Fibroblast of peridontal ligament (primary cell): ENCODE data around the gene CLEC2D.
"Not testable (repeated sequence)": the region's sequence is repeated elsewhere in the genome, so short reads cannot be mapped to it uniquely, and the experiment has no call there.

Source experiments
- DNase-seq: peaks from one replicate; pipeline ENCODE4 v3.0.0-alpha.2; 2010; ENCODE audit errors: extremely low read depth

The CLEC2D gene

DNA sequence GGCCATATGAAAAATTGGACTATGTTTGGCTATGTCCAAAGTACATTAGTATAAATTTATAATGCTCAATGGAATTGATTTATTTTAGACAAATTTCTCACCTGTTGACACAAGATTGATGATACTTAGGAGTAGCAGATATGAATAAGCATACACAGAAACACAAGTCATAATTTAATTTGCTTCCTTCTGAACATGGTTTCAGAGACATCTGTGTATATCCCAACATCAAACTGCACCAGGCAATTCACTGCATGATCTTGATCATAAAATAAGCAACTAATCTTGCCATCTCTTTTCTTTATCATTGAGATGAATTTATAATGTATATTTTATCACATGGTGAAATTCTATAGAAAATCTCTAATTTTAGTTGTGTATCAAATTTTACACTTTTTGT, 59.6 kb downstream of the CLEC2D start:
- no peak for DNase-seq

- no peak for DNase-seq
Measured at GRCh38 chr12:9730011-9730410, 60.5 kb downstream of the CLEC2D start.

DNA sequence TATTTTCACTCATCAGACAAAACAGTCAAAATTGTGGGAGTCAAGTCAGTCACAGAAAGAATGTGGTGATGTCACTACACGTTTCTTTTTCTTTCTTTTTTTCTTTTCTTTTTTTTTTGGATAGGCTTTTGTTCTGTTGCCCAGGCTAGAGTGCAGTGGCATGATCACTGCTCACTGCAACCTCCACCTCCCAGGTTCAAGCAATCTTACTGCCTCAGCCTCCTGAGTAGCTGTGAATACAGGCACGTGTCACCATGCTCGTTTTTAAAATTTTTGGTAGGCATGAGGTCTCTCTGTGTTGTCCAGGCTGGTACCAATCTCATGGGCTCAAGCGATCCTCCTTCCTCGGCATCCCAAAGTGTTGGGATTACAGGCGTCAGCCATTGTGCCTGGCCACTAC, 61.1 kb downstream of the CLEC2D start:
- DNase-seq: no peak

DNA sequence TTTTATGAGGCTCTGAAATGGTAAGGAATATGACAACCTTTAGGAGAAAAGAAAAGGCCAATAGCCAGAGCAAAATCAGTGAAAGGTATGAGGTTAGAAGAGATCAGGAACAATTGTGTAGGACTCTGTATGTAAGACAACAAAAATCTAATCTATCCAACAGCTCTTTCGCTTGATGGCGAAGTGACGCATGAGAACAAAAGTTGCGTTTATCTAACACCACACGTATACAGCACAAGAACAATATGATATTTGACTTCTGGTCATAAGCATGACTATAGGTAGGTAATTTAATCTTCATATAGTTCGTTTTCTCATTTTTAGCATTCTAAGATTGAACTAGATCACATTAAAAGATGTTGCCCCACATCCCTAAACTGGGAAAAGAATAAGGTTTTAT, 61.9 kb downstream of the CLEC2D start:
- no peak for DNase-seq

DNA sequence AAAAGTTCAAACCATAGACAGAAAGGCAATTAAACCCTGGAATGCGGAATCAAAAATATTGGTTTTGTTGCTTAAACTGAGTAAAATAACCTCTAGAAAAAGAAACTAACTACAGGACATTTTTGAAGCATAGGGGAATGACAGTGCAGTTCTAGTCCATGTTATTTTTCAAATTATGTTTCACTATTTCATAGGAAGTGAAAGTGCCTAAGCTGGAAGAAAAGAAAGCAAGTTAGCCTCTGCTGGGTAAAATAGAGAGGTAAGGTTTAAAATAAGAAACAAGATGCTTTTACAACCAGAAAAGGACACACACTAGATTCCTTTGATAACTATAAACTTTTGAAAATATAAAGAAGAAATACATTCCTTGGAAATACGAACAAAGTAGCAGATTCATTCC, 62.3 kb downstream of the CLEC2D start:
- peak; percentile 14 for DNase-seq

DNA sequence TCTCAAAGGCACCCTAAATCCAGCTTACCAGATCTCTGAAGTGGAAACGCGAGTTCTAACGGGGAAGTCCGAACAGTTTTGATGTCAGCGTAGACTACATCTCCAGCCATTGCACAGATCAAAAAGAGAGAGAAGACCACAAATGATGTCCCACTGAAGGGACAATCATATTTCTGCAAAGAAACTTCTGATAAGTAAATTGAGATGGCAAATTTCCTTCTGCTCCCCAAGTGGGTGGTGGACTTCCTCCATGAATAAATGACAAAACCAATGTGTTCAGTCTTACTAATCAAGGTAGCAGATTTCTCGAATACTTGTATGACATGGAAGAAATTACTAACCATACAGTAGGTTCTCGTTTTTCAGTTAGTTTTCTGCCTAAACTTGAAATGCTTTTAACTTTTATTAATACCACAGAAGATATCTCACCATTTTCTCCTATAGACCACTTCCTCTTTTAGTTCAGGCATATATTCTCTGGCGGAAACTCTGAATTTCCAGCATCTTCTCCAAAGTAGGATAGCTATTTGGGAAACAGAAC, 63.5 kb downstream of the CLEC2D start, which contains the start of gene CLECL1:
CLECL1 (minus strand) TSS at position 177 of the 541 bp plus-strand sequence.
- no peak for DNase-seq

GRCh38 chr12:9735601-9736000, 66.1 kb downstream of the CLEC2D start:
- DNase-seq: no peak

DNA sequence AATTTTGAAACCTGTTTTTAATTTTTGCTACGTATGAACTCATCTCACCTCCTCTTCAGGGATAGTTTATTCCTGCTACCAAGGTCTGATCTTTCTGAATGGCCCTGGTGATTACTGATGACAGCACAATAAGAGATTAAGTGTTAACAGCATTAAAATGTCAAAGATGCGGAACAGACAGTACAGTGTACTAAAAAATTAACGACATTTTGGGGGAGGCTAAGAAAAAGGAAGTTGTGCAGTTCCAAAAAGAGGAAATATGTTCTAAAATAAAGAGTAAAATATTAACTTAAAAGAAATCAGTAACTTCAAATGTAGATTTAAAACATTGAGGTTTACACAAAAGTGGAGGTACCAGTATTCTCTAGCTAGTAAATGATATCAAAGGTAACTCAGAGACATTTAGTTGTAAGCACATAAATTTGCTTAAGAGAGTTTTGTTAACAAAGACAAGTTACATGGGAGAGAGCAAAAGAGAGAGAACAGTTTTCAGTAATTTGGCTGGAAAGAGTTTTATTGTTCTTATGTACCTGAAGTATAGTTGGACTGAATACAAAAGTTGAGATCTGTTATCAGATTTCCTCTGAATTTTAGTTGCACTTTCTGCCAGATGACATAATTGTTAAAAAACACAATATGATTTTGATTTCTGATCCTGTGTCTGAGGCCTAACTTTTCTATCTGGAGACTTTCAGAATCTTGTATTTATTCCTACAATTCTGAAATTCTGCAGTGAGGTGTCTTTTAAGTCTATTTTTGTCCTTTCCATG, 67.6 kb downstream of the CLEC2D start:
- no peak for DNase-seq

DNA sequence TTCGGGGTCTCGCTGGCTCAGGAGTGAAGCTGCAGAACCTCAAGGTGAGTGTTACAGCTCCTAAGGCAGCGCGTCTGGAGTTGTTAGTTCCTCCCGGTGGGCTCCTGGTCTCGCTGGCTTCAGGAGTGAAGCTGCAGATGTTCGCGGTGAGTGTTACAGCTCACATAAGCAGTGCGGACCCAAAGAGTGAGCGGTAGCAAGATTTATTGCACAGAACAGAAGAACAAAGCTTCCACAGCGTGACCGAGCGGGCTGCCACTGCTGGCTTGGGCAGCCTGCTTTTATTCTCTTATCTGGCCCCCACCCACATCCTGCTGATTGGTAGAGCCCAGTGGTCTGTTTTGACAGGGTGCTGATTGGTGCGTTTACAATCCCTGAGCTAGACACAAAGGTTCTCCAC, 69.4 kb downstream of the CLEC2D start:
- not testable (repeated sequence) for DNase-seq

DNA sequence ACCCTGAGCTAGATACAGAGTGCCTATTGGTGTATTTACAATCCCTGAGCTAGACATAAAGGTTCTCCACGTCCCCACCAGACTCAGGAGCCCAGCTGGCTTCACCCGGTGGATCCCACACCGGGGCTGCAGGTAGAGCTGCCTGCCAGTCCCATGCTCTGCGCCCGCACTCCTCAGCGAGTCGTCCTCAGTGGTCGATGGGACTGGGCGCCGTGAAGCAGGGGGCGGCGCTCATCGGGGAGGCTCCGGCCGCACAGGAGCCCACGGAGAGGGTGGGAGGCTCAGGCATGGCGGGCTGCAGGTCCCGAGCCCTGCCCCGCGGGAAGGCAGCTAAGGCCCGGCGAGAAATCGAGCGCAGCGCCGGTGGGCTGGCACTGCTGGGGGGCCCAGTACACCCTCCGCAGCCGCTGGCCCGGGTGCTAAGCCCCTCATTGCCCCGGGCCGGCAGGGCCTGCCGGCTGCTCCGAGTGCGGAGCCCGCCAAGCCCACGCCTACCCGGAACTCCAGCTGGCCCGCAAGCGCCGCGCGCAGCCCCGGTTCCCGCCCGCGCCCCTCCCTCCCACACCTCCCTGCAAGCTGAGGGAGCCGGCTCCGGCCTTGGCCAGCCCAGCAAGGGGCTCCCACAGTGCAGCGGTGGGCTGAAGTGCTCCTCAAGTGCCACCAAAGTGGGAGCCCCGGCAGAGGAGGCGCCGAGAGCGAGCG, 70.0 kb downstream of the CLEC2D start:
- DNase-seq: not testable (repeated sequence)

DNA sequence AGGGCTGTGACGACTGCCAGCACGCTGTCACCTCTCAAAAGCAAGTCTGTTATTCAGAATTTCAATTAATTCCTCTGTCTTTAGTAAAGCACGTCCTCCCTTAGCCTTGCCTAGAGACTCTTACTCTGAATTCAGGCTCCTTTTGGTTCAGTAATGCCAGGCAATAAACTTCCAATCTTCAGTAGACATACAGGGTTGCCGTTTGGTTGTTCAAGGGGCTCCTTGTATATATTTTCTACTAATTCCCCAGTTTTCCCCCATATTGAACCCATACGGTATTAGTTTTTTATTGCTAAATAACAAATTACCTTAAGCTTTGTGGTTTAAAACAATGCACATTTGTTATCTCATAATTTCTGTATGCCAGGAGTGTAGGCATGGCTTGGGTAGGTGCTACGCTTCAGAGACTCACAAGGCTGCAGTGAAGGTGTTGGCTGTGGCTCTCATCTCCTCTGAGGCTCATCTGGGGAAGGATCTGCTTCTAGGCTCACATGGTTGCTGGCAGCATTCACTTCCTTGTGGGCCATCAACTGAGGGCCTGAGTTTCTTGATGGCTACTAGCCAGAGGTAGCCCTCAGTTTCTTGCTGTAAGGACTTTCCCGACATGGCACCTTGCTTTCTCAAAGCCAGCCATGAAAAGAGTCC, 70.7 kb downstream of the CLEC2D start:
- DNase-seq: no peak

GRCh38 chr12:9741726-9742125, 72.2 kb downstream of the CLEC2D start:
- DNase-seq: no peak

DNA sequence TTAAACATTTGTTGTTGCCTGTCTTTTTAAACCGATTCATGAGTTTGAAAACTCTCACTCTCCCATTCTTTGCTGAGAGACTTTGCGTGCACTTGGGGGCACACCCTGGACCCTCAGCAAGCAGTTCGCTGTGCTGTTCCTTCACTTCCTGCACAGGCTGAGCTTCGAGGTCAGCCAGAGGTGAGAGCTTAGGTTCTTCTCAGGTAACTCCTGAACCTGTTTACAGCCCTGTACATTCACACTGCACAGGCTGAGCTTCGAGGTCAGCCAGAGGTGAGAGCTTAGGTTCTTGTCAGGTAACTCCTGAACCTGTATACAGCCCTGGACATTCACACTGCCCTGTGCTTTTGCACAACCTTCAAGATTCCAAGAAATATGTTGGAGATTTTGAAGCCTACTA, 73.1 kb downstream of the CLEC2D start:
- DNase-seq: no peak

DNA sequence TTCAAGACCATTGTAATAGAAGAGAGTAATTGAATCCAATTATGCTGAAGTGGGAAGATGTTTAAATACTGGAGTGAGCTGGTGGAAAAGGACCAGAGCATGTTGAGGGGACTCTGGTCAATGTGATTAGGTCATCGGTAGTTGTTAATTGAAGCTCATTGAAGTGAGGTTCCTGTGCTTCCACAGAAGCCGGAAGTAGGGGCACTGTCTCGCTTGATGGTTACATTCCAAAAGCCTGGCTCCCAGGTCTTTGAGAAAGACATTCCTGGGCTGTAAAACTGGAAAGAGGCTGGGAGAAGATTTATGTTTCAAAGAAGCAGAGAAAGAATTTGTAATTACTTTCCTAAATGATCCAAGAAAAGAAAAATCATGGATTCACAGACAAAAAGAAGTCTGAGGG, 75.7 kb downstream of the CLEC2D start:
- no peak for DNase-seq
